NCI-H2107 (cell line): ENCODE data around the gene OR2T5.
"Not testable (repeated sequence)": the region's sequence is repeated elsewhere in the genome, so short reads cannot be mapped to it uniquely, and the experiment has no call there.

ENCODE experiments used
- DNase-seq: peaks from one replicate; lab custom pipeline; 2025; lab: John Stamatoyannopoulos, UW

The OR2T5 gene, protein sequence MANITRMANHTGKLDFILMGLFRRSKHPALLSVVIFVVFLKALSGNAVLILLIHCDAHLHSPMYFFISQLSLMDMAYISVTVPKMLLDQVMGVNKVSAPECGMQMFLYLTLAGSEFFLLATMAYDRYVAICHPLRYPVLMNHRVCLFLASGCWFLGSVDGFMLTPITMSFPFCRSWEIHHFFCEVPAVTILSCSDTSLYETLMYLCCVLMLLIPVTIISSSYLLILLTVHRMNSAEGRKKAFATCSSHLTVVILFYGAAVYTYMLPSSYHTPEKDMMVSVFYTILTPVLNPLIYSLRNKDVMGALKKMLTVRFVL

DNA sequence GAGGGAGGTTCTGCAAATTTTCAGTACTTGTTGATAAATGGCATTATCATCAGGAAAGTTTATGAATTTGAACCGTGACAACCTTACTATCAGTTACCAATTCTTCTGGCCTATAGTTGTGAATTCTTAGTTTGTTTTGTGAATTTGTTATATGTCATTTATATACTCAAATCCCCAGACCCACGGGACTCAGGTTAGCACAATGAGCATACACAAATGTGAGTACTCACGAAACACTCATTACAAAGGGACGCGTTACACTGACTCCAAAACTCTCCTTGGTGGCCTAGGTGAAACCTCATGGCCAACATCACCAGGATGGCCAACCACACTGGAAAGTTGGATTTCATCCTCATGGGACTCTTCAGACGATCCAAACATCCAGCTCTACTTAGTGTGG, at the start of gene OR2T5:
Gene OR2T5 (plus strand): TSS at position 301 of the 400 bp plus-strand sequence. CDS start 0 bp downstream, at position 301.
- not testable (repeated sequence) for DNase-seq

- DNase-seq, result not testable (repeated sequence)
These were observed 49.7 kb upstream of the OR2T5 start for GRCh38 chr1:248438668-248439067.

DNA sequence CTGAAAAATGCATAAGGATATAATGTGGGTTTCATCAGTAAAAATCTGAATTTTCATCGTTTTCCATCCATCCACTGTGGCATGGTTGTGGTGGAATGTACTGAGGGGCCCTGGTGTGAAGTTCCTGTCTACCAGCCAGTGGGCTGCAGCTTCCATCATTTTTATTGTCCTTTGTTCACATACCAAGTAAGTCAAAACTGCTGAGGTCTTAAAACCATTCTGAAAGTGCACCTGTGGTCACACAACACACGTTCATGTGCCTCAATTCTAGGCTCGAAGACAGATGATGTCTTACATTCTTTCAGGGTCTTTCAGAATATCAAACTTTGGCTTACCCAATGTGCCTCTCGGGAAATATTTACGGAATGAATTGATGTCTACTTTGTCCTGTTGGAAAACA, 49.1 kb upstream of the OR2T5 start:
- not testable (repeated sequence) for DNase-seq

DNA sequence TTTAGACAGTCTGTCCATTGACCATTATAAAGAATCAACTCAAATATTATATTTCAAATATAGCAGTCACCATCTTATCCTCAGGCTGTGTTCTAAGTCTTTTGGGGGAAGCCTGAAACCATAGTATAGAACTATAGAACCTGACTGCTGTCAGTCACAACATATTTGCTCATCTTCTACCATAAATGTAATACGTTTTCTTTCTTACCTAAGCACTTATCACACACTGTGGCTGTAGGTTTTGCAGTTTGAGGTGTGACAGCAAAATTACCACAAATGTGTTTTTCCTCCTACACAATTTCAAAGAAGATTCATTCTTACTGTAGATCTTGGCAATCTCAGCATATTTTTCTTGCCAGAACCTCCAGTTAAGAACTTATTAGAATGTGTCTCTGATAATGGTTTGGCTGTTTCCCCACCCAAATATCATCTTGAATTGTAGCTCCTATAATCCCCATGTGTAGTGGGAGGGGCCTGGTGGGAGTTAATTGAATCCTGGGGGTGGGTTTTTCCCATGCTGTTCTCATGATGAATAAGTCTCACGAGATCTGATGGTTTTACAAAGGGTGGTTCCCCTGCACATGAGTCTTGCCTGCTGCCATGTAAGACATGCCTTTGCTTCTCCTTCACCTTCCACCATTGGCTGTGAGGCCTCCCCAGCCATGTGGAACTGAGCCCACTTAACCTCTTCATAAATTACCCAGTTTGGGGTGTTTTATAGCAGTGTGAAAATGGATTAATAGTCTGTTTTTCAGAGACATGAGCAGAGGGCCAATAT, 45.7 kb upstream of the OR2T5 start:
- not testable (repeated sequence) for DNase-seq

GRCh38 chr1:248444603-248445002, 43.8 kb upstream of the OR2T5 start:
- DNase-seq, result not testable (repeated sequence)

DNA sequence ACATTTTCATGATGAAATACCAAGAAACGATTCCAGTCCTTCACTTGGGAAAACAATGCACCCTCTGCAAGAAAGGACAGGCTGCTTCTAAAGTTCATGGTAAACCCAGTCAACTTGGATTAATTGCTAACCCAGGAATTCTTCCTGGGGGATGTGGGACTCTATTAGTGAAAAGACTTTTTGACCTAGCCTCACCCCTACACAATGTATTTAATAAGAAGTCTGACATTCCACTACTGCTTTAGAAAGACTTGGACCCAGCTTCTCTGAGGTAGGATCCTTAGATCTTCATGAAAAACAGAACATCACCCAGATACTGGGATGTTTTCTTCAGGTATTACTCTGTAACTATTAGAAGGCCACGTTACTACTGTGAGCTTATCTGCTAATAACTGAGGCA, 43.0 kb upstream of the OR2T5 start, which contains the start of gene OR2T2:
Gene OR2T2 (plus strand): TSS at position 239 of the 400 bp plus-strand sequence. CDS start 7,161 bp downstream, outside the sequence.
- not testable (repeated sequence) for DNase-seq

- not testable (repeated sequence) for DNase-seq
These were observed 39.8 kb upstream of the OR2T5 start for GRCh38 chr1:248448409-248449074.

DNA sequence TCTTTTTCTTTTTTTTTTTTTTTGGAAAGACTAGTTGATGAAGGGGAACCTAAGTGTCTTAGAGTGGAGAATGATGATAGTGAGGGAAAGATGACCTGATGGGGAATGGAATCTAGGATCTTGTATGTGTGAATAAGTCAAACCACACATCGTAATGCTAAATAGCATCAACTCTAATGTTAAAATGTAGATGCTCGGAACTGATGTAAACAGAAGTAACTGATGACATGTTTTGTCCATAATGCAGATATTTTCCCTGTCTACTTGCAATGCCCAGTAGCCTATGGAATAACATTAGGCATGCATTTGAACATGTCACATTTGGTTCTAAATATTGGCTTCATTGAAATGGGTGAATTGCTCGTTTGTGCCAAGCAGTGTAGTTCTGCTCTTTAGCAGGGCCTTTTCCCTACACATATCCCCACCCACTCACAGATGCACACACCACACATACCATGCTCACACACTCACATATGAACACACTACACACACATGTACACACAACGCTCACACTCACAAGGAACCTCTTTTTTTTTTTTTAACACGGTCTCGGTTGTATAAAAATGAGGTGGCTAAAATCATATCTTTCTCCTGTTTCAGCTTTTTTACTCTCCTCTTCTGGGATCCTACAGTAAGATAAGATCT, 38.4 kb upstream of the OR2T5 start:
- not testable (repeated sequence) for DNase-seq

DNA sequence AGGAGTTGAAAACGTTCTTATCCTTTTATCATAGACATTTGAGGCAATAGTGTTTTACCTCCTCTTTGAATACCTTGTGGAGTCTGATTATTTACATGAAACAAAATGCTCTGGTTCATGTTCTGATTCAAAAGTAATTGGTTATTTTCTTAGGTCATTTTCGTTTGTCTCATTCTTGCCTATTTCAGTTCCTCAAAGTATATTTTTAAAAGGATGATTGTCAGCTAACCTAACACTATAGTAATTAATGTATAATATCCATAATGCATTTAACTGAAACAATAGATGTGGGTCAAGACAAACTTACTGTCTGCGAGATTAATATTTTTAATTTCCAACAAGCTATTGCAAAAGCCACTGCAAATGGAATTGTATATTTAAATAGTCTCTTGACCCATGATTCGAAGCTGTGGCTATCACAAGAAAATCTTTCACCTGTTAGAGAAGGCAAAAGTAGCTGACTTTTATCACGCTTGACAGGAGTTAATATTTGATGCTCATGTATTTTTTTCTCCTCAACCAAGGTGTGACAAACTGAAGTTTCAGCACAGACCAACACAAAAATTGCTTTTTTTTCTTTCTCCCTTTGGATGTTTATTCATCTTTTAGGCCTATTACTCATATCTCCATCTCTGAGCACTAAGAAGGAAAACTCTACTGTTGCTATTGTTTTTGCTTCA, 37.8 kb upstream of the OR2T5 start:
- DNase-seq, result not testable (repeated sequence)

- DNase-seq, result not testable (repeated sequence)
These were observed 34.8 kb upstream of the OR2T5 start for GRCh38 chr1:248453619-248454018.

- not testable (repeated sequence) for DNase-seq
These were observed 33.3 kb upstream of the OR2T5 start for GRCh38 chr1:248455045-248455444.

DNA sequence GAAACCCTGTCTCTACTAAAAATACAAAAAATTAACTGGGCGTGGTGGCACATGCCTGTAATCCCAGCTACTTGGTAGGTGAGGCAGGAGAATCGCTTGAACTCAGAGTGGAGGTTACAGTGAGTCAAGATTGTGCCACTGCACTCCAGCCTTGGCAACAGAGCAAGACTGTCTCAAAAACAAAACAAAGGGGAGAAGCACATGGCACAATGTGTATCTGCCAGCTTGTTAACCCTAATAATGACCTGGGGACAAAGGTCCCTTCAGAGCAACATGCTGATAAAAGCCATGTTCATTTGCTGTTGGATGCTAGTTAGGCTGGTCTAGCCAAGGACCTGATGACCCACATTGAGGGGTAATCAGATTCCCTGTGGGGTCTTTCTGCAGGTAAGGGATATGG, 31.8 kb upstream of the OR2T5 start:
- not testable (repeated sequence) for DNase-seq

- not testable (repeated sequence) for DNase-seq
These were observed 29.3 kb upstream of the OR2T5 start for GRCh38 chr1:248459117-248459516.

DNA sequence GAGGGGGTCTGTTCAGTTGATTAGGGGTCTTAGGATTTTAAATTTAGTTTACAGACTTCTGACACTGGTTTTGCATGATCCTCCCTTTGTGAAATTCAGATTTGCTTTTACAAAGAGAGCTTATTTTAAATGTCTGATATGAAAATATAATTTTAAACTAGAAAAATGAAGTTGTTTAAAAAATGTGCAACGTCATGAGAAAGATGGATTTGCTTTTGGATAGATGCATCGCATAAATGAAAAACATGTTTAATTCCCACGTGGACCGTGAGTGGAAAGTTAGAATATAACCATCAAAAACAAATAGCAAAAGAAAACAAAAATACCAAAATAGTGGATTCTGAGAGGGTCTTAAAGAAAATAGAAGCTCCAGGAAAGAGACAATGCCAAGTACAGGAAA, 17.2 kb upstream of the OR2T5 start:
- DNase-seq, result no peak

GRCh38 chr1:248472111-248472510, 16.3 kb upstream of the OR2T5 start:
- not testable (repeated sequence) for DNase-seq

DNA sequence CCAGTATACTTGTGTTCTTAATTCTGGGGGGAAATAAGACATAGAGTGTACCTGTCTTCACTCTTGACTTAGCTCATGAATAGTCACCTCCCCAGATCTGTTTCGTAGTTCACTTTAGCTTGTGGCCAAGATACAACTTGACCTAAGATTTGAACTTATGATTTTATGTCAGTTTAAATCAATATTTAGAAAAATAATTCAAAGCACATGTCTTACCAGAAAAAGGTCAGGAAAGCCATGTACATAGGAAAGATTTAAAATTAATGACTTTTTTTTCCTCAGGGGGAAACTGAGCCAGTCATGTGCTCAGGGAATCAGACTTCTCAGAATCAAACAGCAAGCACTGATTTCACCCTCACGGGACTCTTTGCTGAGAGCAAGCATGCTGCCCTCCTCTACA, 15.3 kb upstream of the OR2T5 start, which contains the start of gene OR2T3:
Gene OR2T3 (plus strand): TSS at position 301 of the 400 bp plus-strand sequence. CDS start 0 bp downstream, at position 301.
- not testable (repeated sequence) for DNase-seq

DNA sequence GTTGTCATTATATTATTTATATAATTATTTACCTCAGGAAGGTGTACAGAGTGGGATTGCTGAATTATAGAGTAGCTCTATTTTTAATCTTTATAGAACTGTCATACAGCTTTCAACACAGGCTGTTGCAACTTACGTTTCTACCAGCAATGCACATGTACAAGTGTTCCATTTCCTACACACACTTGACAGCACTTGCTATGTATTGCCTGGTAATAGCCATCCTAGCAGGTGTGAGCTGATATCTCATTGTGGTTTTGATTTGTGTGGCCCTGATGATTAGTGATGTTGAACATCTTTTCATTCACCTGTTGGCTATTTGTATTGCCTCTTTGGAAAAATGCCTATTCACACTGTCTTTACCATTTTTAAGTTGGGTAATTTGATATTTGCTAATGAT, 12.7 kb upstream of the OR2T5 start:
- not testable (repeated sequence) for DNase-seq

GRCh38 chr1:248481686-248482579, 6.5 kb upstream of the OR2T5 start:
- DNase-seq, result not testable (repeated sequence)

GRCh38 chr1:248496661-248497060, 8.3 kb downstream of the OR2T5 start:
- not testable (repeated sequence) for DNase-seq
